ENCODE data around the gene TEX14. TPM values are rescaled to one million over a fixed set of nuclear protein-coding genes. Genes with fewer than 3 reads are reported as not detected.
"Not testable (repeated sequence)": the region's sequence is repeated elsewhere in the genome, so short reads cannot be mapped to it uniquely, and the experiment has no call there.

The TEX14 gene
- total RNA-seq, 4 donors from 2014 or later = under 0.01 to 0.21 TPM; not detected in 2

DNA sequence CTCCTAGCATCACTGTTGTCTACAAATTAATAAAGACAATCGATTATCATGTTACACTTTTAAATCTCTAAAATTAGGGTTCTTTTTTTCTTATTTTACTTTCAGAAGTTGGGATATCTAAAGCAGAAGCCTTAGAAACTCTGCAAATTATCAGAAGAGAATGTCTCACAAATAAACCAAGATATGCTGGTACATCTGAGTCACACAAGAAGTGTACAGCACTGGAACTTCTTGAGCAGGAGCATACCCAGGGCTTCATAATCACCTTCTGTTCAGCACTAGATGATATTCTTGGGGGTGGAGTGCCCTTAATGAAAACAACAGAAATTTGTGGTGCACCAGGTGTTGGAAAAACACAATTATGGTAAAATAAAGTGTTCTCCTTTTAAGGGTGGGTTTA is 3.0 kb upstream of the TEX14 start:
- Histone ChIP-seq H3K27me3 (no peaks in the 10 kb centered on the region), H3K4me3 (no peak overlapping the region), H3K4me1 (peaks cover 0 to 14% (median 7%) of the 10 kb centered on the region in 4 donors), H3K9me3 (no peaks in the 10 kb centered on the region), H3K27ac (no peak overlapping the region), H3K36me3 (peaks cover 0 to 36% (median 0%) of the 10 kb centered on the region in 3 donors)
- TF ChIP-seq, protein P1, sequence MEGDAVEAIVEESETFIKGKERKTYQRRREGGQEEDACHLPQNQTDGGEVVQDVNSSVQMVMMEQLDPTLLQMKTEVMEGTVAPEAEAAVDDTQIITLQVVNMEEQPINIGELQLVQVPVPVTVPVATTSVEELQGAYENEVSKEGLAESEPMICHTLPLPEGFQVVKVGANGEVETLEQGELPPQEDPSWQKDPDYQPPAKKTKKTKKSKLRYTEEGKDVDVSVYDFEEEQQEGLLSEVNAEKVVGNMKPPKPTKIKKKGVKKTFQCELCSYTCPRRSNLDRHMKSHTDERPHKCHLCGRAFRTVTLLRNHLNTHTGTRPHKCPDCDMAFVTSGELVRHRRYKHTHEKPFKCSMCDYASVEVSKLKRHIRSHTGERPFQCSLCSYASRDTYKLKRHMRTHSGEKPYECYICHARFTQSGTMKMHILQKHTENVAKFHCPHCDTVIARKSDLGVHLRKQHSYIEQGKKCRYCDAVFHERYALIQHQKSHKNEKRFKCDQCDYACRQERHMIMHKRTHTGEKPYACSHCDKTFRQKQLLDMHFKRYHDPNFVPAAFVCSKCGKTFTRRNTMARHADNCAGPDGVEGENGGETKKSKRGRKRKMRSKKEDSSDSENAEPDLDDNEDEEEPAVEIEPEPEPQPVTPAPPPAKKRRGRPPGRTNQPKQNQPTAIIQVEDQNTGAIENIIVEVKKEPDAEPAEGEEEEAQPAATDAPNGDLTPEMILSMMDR (IDR thresholded peaks at IDR 0.05) = no peak
- TF ChIP-seq EP300 (IDR thresholded peaks at IDR 0.05) (no peak), POLR2A (IDR thresholded peaks at IDR 0.05) (no peak)
- no peak for DNase-seq (ENCODE audit: low spot score in 2 of 2)
- 96 to 100% methylated on average over 1 of the region's 1 CpG for WGBS, 2 donors

DNA sequence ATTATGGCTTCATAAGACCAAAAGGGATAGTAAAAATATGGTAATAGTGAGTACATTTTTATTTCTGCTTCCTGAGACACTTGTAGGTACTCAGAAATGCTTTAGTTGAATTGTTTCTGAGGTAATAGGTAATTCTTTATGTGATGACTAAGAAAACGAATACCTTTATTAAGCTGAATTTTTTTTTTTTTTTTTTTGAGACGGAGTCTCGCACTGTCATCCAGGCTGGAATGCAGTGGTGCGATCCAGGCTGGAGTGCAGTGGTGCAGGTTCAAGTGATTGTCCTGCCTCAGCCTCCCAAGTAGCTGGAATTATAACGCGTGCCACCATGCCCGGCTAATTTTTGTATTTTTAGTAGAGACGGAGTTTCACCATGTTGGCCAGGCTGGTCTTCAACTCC is 2.5 kb upstream of the TEX14 start:
- Histone ChIP-seq H3K36me3 (peaks cover 0 to 30% (median 0%) of the 10 kb centered on the region in 3 donors), H3K4me1 (peaks cover 0 to 14% (median 7%) of the 10 kb centered on the region in 4 donors)
- WGBS, 2 donors = 91 to 96% methylated on average over 8 of the region's 8 CpGs

GRCh38 chr17:58693751-58694150 is 1.9 kb upstream of the TEX14 start:
- 65 to 71% methylated on average over 2 of the region's 2 CpGs for WGBS, 2 donors

More for the DNA sequence above, 2.5 kb upstream of the TEX14 start:
- Histone ChIP-seq H3K27me3 (no peaks in the 10 kb centered on the region), H3K27ac (no peak overlapping the region), H3K4me3 (no peak overlapping the region), H3K9me3 (no peaks in the 10 kb centered on the region)
- no peak for DNase-seq (ENCODE audit: low spot score in 2 of 2)
- no peak for TF ChIP-seq POLR2A (IDR thresholded peaks at IDR 0.05)
- TF ChIP-seq, protein P1 (IDR thresholded peaks at IDR 0.05) = no peak
- TF ChIP-seq EP300 (IDR thresholded peaks at IDR 0.05) = no peak

GRCh38 chr17:58693208-58693607 is 1.4 kb upstream of the TEX14 start:
- Histone ChIP-seq H3K4me1 (peaks cover 0 to 14% (median 7%) of the 10 kb centered on the region in 4 donors), H3K36me3 (peaks cover 0 to 19% (median 0%) of the 10 kb centered on the region in 3 donors), H3K27me3 (no peaks in the 10 kb centered on the region), H3K27ac (peak overlapping the region; percentile 64 to 94 (median 86)), H3K4me3 (peak overlapping the region; percentile 49 to 89 (median 69)), H3K9me3 (no peaks in the 10 kb centered on the region)
- TF ChIP-seq POLR2A (IDR thresholded peaks at IDR 0.05) (no peak), EP300 (IDR thresholded peaks at IDR 0.05) (no peak)
- 62 to 65% methylated on average over 8 of the region's 8 CpGs for WGBS, 2 donors
- no peak for DNase-seq (ENCODE audit: low spot score in 2 of 2)

More at GRCh38 chr17:58693751-58694150, 1.9 kb upstream of the TEX14 start:
- Histone ChIP-seq H3K4me3 (no peak overlapping the region), H3K27me3 (no peaks in the 10 kb centered on the region), H3K27ac (no peak overlapping the region), H3K4me1 (peaks cover 0 to 14% (median 7%) of the 10 kb centered on the region in 4 donors), H3K36me3 (peaks cover 0 to 25% (median 0%) of the 10 kb centered on the region in 3 donors), H3K9me3 (no peaks in the 10 kb centered on the region)
- TF ChIP-seq, protein P1 (IDR thresholded peaks at IDR 0.05) = no peak
- TF ChIP-seq POLR2A (IDR thresholded peaks at IDR 0.05) = no peak
- TF ChIP-seq EP300 (IDR thresholded peaks at IDR 0.05) = no peak
- DNase-seq (ENCODE audit: low spot score in 2 of 2) = no peak

DNA sequence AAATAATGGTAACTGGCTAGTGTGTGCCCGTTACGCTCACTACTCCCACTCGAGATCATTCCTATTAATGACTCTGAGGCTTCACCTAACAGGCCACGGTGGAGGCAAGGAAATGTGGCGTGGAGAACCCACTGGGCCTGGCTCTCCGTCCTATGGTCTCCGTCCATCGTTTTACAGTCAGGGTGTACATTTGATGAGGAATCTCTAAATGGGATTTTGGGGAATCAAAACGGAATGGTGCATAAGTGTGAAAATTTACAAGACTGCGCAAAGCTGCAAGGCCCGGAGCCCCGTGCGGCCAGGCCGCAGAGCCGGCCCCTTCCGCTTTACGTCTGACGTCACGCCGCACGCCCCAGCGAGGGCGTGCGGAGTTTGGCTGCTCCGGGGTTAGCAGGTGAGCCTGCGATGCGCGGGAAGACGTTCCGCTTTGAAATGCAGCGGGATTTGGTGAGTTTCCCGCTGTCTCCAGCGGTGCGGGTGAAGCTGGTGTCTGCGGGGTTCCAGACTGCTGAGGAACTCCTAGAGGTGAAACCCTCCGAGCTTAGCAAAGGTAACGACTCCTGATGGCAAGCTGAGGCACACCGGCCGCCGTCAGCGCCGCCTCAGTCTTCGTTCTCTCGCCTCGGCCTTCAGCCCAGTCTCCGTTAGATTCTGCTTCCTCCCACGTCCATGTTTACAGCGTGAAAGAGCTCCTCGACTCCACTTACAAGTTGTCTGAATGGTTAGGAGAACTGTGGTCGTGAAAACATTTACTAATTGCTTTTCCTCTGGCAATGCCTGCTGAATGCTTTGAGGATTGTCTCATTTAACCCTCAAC is 602 bp upstream of the TEX14 start, which contains the start of gene RAD51C:
TSS of gene RAD51C (plus strand) at position 364 of the 817 bp plus-strand sequence. CDS start at position 406, 42 bp downstream.
- H3K36me3 ChIP-seq = peaks cover 0 to 18% (median 0%) of the 10 kb centered on the region in 3 donors
- peak; percentile 18 to 88 for TF ChIP-seq EP300 (IDR thresholded peaks at IDR 0.05)
- peak; percentile 52 to 56 for TF ChIP-seq POLR2A (IDR thresholded peaks at IDR 0.05)
- TF ChIP-seq, protein P1 (IDR thresholded peaks at IDR 0.05) = peak in 1 of 5 experiments; percentile 22
- peak; percentile 52 to 62 for DNase-seq (ENCODE audit: low spot score in 2 of 2)
- peaks cover 0 to 14% (median 7%) of the 10 kb centered on the region in 4 donors for H3K4me1 ChIP-seq
- H3K9me3 ChIP-seq = no peaks in the 10 kb centered on the region
- 10 to 12% methylated on average over 45 to 50 of the region's 50 CpGs for WGBS, 2 donors
- H3K4me3 ChIP-seq = peak within 1 kb of the TSS; percentile 49 to 89 (median 69)
- H3K27ac ChIP-seq = peak within 1 kb of the TSS; percentile 64 to 94 (median 86)
- H3K27me3 ChIP-seq = no peaks in the 10 kb centered on the region

- DNase-seq (ENCODE audit: low spot score in 2 of 2); H3K4me3 ChIP-seq; H3K36me3 ChIP-seq; H3K27me3 ChIP-seq; H3K27ac ChIP-seq; H3K9me3 ChIP-seq: not testable (repeated sequence)
- 94% methylated on average over 7 of the region's 7 CpGs for WGBS, 2 donors
- peaks cover 0 to 14% (median 7%) of the 10 kb centered on the region in 4 donors for H3K4me1 ChIP-seq
These were observed 1.8 kb downstream of the TEX14 start for GRCh38 chr17:58690033-58690432.
